ENCODE results near the gene UPB1.
"Not testable (repeated sequence)": the region's sequence is repeated elsewhere in the genome, so short reads cannot be mapped to it uniquely, and the experiment has no call there.

Gene UPB1

DNA sequence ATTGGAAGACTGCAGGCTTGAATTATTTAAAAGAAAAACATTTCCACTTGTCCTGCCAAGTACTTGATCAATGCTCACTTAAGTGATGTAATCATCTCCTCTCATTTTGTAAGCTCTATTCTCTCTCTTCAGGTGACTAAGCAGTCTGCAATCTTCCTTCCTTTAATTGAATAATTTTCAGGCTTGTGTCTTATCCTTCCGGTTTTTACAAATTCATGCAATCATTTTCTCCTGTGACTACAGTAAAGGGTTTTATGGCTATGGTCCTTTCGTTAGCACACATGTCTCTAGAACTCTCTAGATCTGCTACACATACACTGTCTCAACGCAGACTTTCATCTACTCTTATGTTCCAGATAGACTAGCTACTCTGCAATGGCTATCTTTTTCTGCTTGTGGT, 12.6 kb upstream of the UPB1 start:
- DNase-seq = no peak

DNA sequence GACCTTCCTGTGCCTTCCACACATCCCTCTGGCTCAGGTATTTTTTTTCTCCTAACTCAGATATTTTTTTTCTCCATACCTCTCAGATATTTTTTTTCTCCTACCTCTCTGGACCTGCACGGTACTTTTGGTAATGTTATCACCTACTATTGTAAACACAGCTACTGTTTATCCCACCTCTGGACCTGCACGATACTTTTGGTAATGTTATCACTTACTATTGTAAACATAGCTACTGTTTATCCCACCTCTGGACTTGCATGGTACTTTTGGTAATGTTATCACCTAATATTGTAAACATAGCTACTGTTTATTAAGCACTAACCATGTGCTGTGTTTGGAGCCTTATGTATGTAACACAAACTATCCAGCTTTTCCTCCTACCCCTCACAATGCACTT, 12.1 kb upstream of the UPB1 start:
- DNase-seq = no peak

DNA sequence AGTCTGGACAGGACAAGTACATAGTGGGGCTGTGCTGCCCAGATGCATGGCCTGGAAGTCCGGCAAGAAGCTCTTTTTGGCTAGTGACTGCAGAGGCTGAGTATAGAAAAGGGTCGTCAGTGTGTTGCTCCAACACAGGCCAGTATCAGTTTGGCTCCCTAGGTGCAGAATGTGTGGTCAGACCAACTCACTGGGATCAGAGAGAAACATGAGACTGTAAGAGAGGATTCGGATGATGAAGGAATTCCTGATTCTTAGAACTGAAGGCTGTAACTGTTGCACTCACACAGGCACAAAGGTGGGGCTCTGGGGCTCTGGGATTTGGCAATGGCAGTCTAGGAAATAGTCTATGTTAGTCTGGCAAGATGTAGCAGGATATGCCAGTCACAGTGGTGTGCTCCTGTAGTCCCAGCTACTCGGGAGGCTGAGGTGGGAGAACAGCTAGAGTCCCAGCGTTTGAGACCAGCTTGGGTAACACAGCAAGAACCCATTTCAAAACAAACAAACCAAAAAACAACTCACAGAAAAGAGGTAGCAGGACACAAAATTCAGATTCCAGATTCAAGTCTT, 11.1 kb upstream of the UPB1 start:
- no peak for DNase-seq

DNA sequence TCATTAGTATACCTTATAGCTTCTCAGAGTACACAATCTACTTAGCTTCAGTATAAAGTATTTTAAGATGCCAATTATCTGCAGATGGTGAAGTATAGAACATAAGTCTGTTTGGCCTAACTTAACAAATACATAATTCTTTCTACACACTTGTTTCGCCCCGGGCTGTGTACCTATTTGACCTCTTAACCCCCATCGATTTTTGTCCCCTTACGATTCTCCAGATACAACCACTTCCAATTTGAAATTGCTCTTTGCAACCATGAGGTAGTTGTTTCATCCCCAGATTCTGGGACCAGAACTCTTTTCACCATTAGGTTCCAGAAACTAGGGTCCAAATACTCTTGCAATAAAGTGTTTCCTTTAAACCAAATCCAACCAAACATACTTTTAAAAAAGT, 10.0 kb upstream of the UPB1 start:
- no peak for DNase-seq

DNA sequence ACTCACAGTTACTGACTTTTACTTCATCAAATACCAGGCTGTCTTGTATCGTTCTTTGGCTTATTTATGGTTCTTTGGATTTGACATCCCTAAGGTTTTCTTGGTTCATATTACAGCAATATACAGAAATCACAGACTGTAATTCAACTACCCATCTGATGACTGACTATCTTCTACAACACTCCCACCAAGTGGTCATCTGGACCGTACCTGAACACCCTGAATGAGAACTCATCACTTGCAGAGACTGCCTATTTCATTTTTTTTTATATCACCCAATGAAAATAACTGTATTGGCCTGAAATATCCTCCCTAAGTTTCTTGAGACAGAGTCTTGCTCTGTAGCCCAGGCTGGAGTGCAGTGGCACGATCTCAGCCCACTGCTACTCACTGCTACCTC, 9.5 kb upstream of the UPB1 start:
- no peak for DNase-seq

DNA sequence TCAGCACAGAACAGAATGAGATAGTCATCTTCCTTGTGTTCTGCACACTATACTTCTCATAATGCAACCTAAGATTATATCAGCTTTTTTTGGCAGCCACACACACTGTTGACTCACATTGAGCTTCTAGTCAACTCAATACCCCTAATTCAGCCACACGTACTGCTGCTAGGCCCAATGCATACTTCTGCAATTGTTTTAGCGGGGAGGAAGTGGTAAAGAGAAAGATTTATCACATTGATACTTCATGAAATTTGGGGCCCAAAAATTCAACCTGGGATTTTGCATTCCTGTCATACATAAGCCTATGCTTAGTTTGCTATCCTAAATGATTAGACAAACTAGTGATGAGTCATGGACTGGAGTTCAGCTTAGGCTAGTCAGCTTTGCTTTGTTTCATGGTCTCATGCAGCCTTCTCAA, 8.6 kb upstream of the UPB1 start:
- no peak for DNase-seq

DNA sequence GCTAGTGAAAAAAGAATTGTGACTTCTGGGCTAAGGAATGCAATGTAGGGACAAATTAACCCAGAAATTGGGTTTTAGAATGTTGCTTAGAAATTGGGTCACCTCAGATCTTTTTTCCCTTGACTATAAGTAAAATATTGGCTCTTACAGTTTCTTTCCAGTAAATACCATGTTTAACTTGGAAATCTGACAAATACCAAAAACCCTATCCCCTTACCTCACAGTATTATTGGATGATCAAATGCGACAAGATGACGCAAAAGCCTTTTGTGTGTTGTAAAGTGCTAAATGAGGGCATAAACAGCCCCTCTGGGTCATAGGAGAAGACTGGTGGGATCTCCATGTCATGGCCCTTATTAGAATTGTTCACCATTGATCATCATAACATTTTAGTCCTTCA, 6.1 kb upstream of the UPB1 start:
- no peak for DNase-seq

DNA sequence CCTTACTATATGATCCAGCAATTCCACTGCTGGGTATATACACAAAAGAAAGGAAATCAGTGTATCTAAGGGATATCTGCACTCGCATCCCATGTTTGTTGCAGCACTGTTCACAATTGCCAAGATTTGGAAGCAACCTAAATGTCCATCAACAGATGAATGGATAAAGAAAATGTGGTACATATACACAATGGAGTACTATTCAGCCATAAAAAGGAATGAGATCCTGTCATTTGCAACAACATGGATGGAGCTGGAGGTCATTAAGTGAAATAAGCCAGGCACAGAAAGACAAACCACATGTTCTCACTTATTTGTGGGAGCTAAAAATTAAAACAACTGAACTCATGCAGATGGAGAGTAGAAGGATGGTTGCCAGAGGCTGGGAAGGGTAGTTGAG, 5.7 kb upstream of the UPB1 start:
- DNase-seq = not testable (repeated sequence)

DNA sequence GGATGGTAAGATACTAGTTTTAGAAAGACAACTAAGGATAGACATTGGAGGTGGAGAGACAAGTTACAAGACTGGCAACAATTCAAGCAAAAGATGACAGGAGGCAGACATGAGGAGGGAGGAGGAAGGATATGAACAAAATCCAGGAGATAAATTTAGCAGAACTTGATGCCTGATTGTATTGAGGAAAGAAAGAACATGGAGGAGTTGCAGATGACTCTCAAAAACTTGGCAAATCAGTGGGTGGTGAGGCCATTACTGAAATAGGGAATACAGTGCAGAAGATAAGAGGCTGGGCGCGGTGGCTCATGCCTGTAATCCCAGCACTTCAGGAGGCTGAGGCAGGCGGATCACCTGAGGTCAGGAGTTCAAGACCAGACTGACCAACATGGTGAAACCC, 2.7 kb upstream of the UPB1 start:
- no peak for DNase-seq

DNA sequence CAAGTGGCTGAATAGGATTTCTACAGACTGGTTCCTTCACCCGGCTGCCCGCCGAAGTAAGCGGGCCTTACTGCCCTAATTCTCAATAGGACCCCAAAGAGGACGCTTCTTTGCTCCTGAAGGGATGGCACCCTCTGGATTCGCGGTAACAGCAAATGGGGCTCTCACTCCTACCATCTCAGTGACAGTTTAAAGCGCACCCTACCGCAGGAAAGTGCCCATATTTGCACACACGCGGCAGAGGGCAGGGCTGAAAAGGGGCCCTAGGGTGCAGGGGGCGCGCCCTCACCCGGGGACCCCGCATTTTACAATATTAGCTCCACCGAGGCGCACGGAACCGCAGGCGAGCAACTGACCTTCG, 985 bp upstream of the UPB1 start:
- no peak for DNase-seq

DNA sequence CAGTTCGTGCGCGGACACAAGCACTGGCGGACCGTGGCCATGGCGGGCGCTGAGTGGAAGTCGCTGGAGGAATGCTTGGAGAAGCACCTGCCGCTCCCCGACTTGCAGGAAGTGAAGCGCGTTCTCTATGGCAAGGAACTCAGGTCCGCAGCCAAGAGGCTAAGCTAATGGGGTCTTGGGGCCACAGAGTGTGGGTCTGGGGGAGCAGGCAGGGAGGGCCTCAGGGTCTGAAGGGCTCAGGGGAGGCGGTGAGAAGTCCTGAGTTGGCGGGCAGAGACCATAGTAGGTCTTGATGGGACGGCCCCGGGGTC, 188 bp downstream of the UPB1 start:
- DNase-seq = no peak

DNA sequence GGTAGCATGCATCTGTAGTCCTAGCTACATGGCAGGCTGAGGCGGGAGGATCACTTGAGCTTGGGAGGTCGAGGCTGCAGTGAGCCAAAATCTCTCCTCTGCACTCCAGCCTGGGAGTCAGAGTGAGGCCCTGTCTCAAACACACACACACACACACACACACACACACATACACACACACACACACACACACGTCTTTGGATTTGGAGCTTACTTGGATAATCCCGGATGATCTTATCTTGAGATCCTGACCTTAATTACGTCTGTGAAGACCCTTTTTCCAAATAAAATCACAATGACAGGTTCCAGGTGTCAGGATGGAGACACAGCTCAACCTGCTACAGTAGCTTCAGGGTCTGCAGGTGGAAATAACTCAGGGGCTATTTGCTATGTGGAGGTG, 1.1 kb downstream of the UPB1 start:
- no peak for DNase-seq

DNA sequence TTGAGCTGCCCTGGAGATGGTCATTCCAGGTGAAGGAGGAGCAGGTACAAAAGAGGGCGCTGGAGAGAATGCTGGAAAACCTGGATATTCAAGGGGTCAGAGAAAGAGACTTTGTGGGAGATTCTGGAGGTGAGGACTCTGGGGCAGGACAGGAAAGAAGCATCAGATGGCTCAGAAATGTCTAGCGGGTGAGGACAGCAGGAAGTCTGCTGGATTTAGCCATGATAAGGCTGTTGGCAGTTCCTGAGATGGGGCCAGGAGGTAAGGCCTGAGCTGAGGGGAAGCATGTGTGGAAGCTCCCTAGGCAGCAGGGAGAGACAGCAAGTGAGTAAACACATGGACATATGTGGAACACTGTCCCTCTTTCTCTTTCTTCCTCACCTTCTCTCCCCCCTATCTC, 1.5 kb downstream of the UPB1 start:
- no peak for DNase-seq

DNA sequence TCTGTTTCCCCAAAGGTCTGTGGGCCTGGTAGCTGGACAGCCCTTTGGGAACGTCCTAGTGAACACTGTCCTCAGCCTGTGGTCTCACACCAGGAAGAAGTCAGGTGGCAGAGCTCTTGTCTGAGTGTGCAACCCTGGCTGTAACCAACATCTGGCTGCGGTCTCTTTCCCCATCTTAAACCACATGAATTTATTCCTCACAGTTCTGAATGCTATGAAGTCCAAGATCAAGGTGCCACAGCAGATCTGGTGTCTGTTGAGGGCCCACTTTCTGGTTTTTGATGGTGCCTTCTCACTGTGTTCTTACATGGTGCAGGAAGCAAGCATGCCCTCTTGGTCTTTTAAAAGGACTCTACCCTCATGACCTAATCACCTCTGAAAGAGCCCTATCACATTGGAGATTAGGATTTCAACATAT, 2.7 kb downstream of the UPB1 start:
- no peak for DNase-seq

DNA sequence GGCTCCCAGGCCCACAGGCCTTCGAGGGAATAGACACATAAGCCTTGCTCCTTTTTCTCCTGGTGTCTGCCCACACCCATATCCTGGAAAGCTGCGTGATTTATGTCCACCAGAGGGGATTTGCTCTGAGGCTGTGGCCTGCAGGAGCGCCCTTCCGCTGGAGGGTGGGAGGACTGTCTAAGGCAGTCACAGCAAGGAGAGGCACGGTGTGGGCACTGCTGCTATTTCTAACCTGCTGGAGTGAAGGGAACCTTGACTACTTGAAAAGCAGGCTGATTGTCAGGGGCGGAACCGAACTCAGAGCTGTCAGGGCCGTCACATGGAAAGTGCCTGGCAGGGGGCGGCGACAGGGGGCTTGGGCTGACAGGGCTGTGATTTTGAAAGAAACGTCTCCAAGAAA, 3.7 kb downstream of the UPB1 start:
- DNase-seq = no peak

DNA sequence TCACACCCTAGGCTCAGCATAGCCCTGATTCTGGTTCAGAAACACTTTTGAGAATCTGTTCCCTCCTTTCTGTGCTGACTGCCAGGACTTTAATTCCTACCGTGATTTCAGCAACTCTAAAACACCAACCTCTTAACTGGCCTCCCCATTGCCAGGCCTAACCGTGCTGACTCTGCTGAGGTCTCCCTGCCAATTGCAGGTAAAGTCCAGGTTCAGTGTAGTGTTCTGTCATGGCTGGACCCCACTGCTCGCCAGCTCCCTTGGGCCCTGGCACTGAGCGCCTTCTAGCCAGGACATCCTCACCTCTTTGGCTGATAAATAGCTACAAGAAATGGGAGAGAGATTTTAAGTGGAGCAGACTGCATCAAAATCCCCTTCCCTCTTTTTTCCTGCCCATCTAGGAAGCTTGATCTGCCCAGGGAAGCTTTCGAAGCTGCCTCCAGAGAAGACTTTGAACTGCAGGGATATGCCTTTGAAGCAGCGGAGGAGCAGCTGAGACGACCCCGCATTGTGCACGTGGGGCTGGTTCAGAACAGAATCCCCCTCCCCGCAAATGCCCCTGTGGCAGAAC, 4.7 kb downstream of the UPB1 start:
- DNase-seq = no peak

DNA sequence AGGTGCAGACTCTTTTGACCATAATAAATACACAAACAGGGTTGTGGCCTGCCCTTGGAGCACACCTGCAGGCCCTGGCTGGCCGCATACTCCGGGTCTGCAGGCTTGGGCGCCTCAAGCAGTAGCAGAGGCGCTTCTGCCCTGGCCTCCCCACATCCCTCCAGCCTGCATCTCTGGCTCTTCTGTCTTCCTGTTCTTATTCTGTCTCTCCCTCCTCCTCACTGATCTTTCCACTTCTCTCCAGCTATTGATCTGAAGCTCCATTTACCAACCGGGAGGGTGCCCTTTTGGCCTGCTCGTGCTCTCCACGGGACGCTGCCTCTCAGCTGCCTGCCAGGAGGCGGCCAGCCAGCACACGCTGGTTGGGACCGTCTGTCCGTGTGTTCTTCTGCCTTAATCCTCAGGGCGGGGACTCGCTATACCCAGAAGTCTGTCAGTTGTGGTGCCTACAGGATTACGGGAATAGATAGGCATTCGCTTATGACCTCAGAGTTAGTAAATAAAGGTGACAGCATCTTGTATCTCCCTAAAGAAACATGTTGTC, 5.2 kb downstream of the UPB1 start:
- no peak for DNase-seq

DNA sequence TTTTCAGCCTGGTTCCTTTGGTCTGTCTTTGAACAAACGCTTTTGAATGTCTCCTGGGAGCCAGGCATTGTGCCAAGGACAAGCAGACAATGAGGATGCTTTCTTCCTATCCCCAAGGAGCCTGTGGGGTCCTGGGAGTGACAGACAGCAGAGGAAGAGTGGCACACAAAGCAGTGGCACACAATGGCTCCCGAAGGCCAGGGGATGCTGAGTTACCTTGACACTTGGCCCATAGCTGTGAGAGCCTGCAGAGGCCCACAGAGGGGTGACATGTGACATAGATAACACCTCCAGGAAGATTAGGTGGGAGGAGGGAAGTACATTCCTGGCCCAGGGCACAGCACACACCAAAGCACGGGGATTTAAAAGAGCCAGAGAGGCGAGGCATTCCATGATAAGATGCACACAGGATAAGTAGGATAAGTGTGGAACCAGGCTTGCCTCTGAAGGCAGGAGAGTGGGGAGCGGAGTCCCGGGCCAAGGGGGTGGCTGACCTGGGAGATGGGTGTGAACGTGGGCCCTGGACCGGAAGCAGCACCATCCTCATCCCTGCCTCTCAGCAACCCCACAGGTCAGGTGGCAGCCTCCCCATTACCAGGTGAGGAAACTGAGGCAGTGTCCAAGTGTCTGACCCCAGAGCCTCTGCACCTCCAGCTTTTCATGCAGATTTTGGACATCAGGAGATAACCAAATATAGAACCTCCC, 6.3 kb downstream of the UPB1 start:
- no peak for DNase-seq

DNA sequence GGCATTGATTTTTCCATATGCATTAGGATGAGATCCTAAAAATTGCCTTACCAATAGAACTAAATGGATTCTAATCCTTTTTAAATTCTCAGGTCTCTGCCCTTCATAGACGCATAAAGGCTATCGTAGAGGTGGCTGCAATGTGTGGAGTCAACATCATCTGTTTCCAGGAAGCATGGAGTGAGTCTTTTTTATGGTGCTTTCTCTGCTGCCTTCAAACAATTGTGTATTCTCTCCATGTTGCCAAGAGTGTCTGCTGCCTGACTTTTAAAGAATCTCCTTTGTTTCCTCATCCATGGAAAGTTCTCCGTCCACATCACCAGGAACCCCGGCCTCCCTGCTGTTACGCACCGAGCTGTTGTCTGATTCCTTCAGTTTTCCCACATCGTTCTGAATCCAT, 6.9 kb downstream of the UPB1 start:
- DNase-seq = no peak

DNA sequence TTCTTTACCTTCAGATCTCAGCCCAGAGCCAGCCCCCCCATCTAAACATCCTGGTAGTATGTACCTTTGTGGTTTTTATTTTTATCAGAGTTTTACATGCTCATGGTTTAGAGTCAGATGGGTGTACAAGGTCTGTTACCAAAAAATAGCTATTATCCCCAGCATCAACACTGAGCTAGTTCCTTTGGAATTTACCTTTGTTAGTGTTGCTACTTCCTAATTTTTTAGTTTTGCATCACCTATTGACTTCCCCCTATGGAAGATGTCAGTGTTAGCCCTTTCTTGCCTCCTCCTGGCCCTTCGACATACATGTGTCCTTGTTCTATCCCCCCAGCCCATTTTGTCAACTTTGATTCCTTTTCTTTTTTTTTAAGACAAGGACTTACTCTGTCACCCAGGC, 7.4 kb downstream of the UPB1 start:
- DNase-seq = no peak

DNA sequence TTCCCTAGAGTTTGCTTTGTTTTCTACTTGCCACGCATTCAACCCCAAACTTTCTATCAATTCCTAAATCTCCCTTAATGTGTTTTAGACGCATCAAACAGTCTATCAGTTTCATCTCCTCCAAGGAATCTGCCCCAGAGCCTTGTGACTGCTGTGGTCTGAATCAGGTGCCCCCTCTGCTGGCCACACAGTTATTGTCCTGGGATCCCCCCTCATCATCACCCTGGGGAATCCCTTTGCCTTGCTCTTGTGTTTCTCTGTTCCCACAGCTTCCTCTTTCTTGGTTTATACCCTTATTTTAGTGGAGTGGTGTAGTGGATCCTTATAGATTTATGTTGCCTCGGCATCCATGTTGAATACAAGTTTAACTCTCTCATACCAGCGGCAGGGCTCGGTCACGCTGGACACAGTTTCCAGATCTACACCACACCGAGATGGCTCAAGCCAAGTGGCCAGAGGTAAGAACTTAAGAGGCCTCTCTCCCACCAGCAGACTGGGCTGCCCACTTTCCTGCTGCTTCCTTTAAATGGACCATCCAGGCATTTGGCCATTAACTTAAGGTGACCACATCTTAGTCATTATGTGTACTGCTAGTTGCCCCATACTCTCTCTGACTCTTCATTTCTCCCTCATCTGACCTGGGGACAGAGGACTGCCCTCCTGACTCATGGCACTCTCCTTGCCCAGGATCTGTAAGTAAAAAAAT, 8.2 kb downstream of the UPB1 start:
- DNase-seq = no peak

DNA sequence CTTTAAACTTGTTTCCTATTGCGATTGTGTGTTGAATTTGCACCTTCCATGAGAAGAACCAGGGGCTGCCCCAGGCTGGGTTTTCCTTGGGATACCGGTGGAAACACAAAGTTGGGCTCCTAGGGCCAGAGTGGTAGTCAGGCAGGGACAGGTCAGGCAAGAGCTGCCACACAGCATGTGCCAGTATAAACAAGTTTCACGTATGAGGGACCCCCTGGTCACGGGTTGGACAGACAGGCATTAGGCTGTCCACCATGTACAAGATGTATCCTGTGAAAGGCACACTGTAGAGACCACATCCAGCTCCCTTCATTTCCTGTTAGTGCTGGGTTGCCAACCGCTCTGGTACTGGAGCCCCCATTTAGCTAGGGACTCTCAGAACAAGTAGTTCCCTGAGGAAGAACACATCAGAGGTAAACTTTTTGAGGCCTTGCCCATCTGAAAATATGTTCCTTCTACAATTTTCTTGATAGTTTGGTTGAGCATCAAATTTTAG, 8.8 kb downstream of the UPB1 start:
- DNase-seq = no peak

DNA sequence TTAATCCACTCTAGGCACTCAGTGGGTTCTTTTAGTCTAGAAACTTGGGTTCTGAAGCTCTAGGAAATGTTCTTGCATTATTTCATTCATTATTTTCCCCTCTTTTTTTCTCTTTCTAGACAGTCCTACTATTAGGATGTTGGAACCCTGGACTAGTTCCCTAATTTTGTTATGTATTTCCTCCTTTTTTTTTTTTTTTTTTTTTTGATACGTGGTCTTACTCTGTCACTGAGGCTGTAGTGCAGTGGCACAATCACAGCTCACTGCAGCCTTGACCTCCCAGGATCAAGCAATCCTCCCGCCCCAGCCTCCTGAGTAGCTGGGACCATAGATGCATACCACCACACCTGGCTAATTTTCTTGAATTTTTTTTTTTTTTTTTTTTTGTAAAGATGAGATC, 9.4 kb downstream of the UPB1 start:
- DNase-seq = no peak

Data from right forelimb (tissue), 1 donor.